A673 (cell line): ENCODE data around the gene ANXA4. TPM values are rescaled to one million over a fixed set of nuclear protein-coding genes. Genes with fewer than 3 reads are reported as not detected.

Experiments
- BruUV-seq: library from RNA; stranded (reverse); fragments of 400-500 nt; replicated peaks from 2 replicates; lab custom pipeline; 2021; lab: Mats Ljungman, UMichigan
- CTCF ChIA-PET: fragments of 300-600 bp; sonication (Branson Sonifier 250); formaldehyde crosslinking; loops from one replicate; lab custom pipeline; 2022; ENCODE audit warnings: antibody characterized with exemption; lab: Charles Lee
- POLR2A ChIA-PET: fragments of 300-600 bp; sonication (Branson Sonifier 250); formaldehyde crosslinking; loops from one replicate; lab custom pipeline; 2022; ENCODE audit warnings: antibody characterized with exemption; ENCODE audit not compliant: low non-redundant PET; lab: Charles Lee
- DNase-seq: peaks from one replicate; pipeline ENCODE4 v3.0.0-alpha.2; 2015; ENCODE audit warnings: low spot score
- H3K27ac ChIP-seq: fragments of 200-600 bp; sonication (generic); 2 replicates; pipeline ENCODE4 v1.5.1; 2016; ENCODE audit warnings: mixed run types, low read depth, mild to moderate bottlenecking, mixed read lengths, antibody characterized with exemption, low read length; ENCODE audit not compliant: poor library complexity, severe bottlenecking
- H3K27me3 ChIP-seq: fragments of 200-600 bp; sonication (generic); replicated peaks from 2 replicates; pipeline ENCODE4 v1.6.1; 2017; ENCODE audit warnings: mixed run types, low read depth, mild to moderate bottlenecking, mixed read lengths, antibody characterized with exemption, low read length; ENCODE audit not compliant: insufficient read depth, poor library complexity
- H3K36me3 ChIP-seq: fragments of 200-600 bp; sonication (generic); 2 replicates; pipeline ENCODE4 v1.6.1; 2016; ENCODE audit warnings: mixed run types, mild to moderate bottlenecking, mixed read lengths, antibody characterized with exemption, low read length; ENCODE audit not compliant: insufficient read depth, poor library complexity, severe bottlenecking
- H3K4me1 ChIP-seq: fragments of 200-600 bp; sonication (generic); 2 replicates; pipeline ENCODE4 v1.6.1; 2017; ENCODE audit warnings: mixed run types, mild to moderate bottlenecking, mixed read lengths, antibody characterized with exemption, low read length; ENCODE audit not compliant: insufficient read depth, poor library complexity, severe bottlenecking
- H3K4me3 ChIP-seq: fragments of 200-600 bp; sonication (generic); 2 replicates; pipeline ENCODE4 v1.5.1; 2016; ENCODE audit warnings: low read depth, mixed run types, mild to moderate bottlenecking, mixed read lengths, low read length; ENCODE audit not compliant: poor library complexity, severe bottlenecking
- H3K9me3 ChIP-seq: fragments of 200-600 bp; sonication (generic); 2 replicates; pipeline ENCODE4 v1.6.1; 2016; ENCODE audit warnings: mixed run types, low read depth, mild to moderate bottlenecking, mixed read lengths, antibody characterized with exemption, low read length; ENCODE audit not compliant: poor library complexity, severe bottlenecking
- CTCF ChIP-seq: fragments of 300-800, 200-600 bp; sonication (generic); conservative IDR thresholded peaks from 2 replicates; pipeline ENCODE4 v1.5.1; 2017; ENCODE audit warnings: low read depth, mild to moderate bottlenecking, antibody characterized with exemption, low read length, moderate library complexity, mixed read lengths
- EZH2 ChIP-seq: fragments of 200-600 bp; sonication (generic); IDR thresholded peaks from 2 replicates; pipeline ENCODE4 v1.6.1; 2017; ENCODE audit warnings: borderline replicate concordance, low read depth, mild to moderate bottlenecking, mixed read lengths, antibody characterized with exemption, low read length; ENCODE audit not compliant: poor library complexity, severe bottlenecking
- intact Hi-C: fragments of 100-400 bp; cut with micrococcal nuclease; formaldehyde crosslinking; loops from one replicate; pipeline ENCODE4 v1.10.0; 2022; ENCODE audit not compliant: unreplicated experiment
- total RNA-seq: library from RNA; stranded (reverse); gene quantifications from 2 replicates; pipeline ENCODE4 v1.2.3, GENCODE V29; 2021

Gene ANXA4
- total RNA-seq, 1 experiment from 2014 or later, result 5.1 TPM

GRCh38 chr2:69725706-69726360 lies 16.1 kb upstream of the ANXA4 start:
- ChIA-PET POLR2A (no interaction called here), CTCF (interaction anchor here (0.9 to 1.8 kb wide), 5 partner anchors 15 to 1263 kb away, joined by 3 to 11 read pairs (median 5); partner anchors contain the start of gene ANXA4)
- no peak overlapping the region for H3K4me3 ChIP-seq
- intact Hi-C loops, result loop anchor here (2.0 to 10.0 kb wide), 2 partner anchors 169 to 577 kb away; partner anchors contain the start of genes FAM136A and SNRNP27
- DNase-seq, result no peak
- H3K4me1 ChIP-seq, result no peaks in the 10 kb centered on the region
- TF ChIP-seq EZH2 (no peak), CTCF (no peak)
- BruUV-seq, result no TSS peak
- H3K27ac ChIP-seq, result no peak overlapping the region
- no peaks in the 10 kb centered on the region for H3K9me3 ChIP-seq
- no peaks in the 10 kb centered on the region for H3K36me3 ChIP-seq
- no peaks in the 10 kb centered on the region for H3K27me3 ChIP-seq

- intact Hi-C loops, result loop anchor here (10.0 kb wide), 1 partner anchor 166 kb away; the partner anchor contains the start of gene SNRNP27
- H3K9me3 ChIP-seq, result no peaks in the 10 kb centered on the region
- POLR2A ChIA-PET, result no interaction called here
- no peak overlapping the region for H3K27ac ChIP-seq
- CTCF ChIA-PET, result no interaction called here
- BruUV-seq, result no TSS peak
- no peak overlapping the region for H3K4me3 ChIP-seq
- H3K4me1 ChIP-seq, result no peaks in the 10 kb centered on the region
- H3K27me3 ChIP-seq, result no peaks in the 10 kb centered on the region
- DNase-seq, result no peak
- TF ChIP-seq EZH2 (no peak), CTCF (no peak)
- no peaks in the 10 kb centered on the region for H3K36me3 ChIP-seq
Observed at GRCh38 chr2:69729266-69729665, 12.7 kb upstream of the ANXA4 start.

- no peaks in the 10 kb centered on the region for H3K36me3 ChIP-seq
- POLR2A ChIA-PET, result no interaction called here
- no peaks in the 10 kb centered on the region for H3K9me3 ChIP-seq
- no peak overlapping the region for H3K27ac ChIP-seq
- no peak for DNase-seq
- intact Hi-C loops, result loop anchor here (10.0 kb wide), 1 partner anchor 165 kb away; the partner anchor contains the start of gene SNRNP27
- no TSS peak for BruUV-seq
- H3K4me3 ChIP-seq, result no peak overlapping the region
- no peaks in the 10 kb centered on the region for H3K27me3 ChIP-seq
- CTCF ChIA-PET, result no interaction called here
- no peaks in the 10 kb centered on the region for H3K4me1 ChIP-seq
- TF ChIP-seq CTCF (no peak), EZH2 (no peak)
Observed at GRCh38 chr2:69729781-69730180, 12.2 kb upstream of the ANXA4 start.
